Glutamatergic neuron (in vitro differentiated cells): ENCODE data around the gene COMMD4. TPM values are rescaled to one million over a fixed set of nuclear protein-coding genes. Genes with fewer than 3 reads are reported as not detected.
A peak's percentile ranks its signal among the peaks of the same experiment; 100 is the strongest.
"Not testable (repeated sequence)": the region's sequence is repeated elsewhere in the genome, so short reads cannot be mapped to it uniquely, and the experiment has no call there.

Source experiments
- DNase-seq: peaks from one replicate; pipeline ENCODE4 v3.0.0; 2022
- H3K27ac Mint-ChIP-seq: one replicate; pipeline ENCODE4 v1.8.0; 2020; ENCODE audit warnings: mild to moderate bottlenecking, mixed read lengths, inconsistent platforms; ENCODE audit not compliant: unreplicated experiment
- H3K27me3 Mint-ChIP-seq: one replicate; pipeline ENCODE4 v1.8.0; 2020; ENCODE audit warnings: mild to moderate bottlenecking, moderate library complexity, mixed read lengths, inconsistent platforms; ENCODE audit not compliant: unreplicated experiment
- H3K36me3 Mint-ChIP-seq: one replicate; pipeline ENCODE4 v1.8.0; 2020; ENCODE audit warnings: mild to moderate bottlenecking, mixed read lengths, inconsistent platforms; ENCODE audit not compliant: unreplicated experiment
- H3K4me1 Mint-ChIP-seq: one replicate; pipeline ENCODE4 v1.8.0; 2020; ENCODE audit warnings: mild to moderate bottlenecking, low read depth, mixed read lengths, inconsistent platforms; ENCODE audit not compliant: unreplicated experiment
- H3K4me3 Mint-ChIP-seq: one replicate; pipeline ENCODE4 v1.8.0; 2020; ENCODE audit warnings: mild to moderate bottlenecking, mixed read lengths, inconsistent platforms; ENCODE audit not compliant: unreplicated experiment
- H3K9me3 Mint-ChIP-seq: one replicate; pipeline ENCODE4 v1.8.0; 2020; ENCODE audit warnings: mild to moderate bottlenecking, moderate library complexity, mixed read lengths, inconsistent platforms; ENCODE audit not compliant: unreplicated experiment
- CTCF ChIP-seq: fragments of 200-600 bp; sonication (generic); IDR thresholded peaks from one replicate; pipeline ENCODE4 v1.5.0; 2021; ENCODE audit not compliant: partially characterized antibody, unreplicated experiment
- total RNA-seq: library from RNA; stranded (reverse); fragmentation: NEBNext Ultra II Directional; extraction: Animal tissue kit (Norgen Biotek cat#: 25700); gene quantifications from one replicate; pipeline ENCODE4 v1.2.1, GENCODE V29; 2021; ENCODE audit not compliant: unreplicated experiment

COMMD4 gene
- total RNA-seq, 1 donor from 2014 or later, result 66.2 TPM

GRCh38 chr15:75338661-75339240, 2.9 kb downstream of the COMMD4 start:
- Mint-ChIP-seq H3K36me3 (no peaks in the 10 kb centered on the region), H3K27me3 (peaks cover 11% of the 10 kb centered on the region), H3K9me3 (peaks cover 15% of the 10 kb centered on the region), H3K4me3 (no peak overlapping the region), H3K27ac (no peak overlapping the region), H3K4me1 (peaks cover 4% of the 10 kb centered on the region)
- DNase-seq, result no peak
- TF ChIP-seq CTCF, result no peak

GRCh38 chr15:75339531-75340240, 3.8 kb downstream of the COMMD4 start:
- Mint-ChIP-seq H3K27ac (no peak overlapping the region), H3K4me1 (peaks cover 4% of the 10 kb centered on the region), H3K4me3 (no peak overlapping the region), H3K36me3 (no peaks in the 10 kb centered on the region), H3K9me3 (peaks cover 15% of the 10 kb centered on the region), H3K27me3 (peaks cover 11% of the 10 kb centered on the region)
- no peak for TF ChIP-seq CTCF
- no peak for DNase-seq

GRCh38 chr15:75342221-75342620, 6.4 kb downstream of the COMMD4 start:
- Mint-ChIP-seq H3K4me1 (no peaks in the 10 kb centered on the region), H3K27me3 (peaks cover 4% of the 10 kb centered on the region), H3K27ac (no peak overlapping the region), H3K36me3 (no peaks in the 10 kb centered on the region), H3K9me3 (peaks cover 5% of the 10 kb centered on the region), H3K4me3 (no peak overlapping the region)
- no peak for TF ChIP-seq CTCF
- no peak for DNase-seq

- not testable (repeated sequence) for H3K4me1 Mint-ChIP-seq, DNase-seq, H3K9me3 Mint-ChIP-seq, H3K36me3 Mint-ChIP-seq, H3K4me3 Mint-ChIP-seq, H3K27ac Mint-ChIP-seq, H3K27me3 Mint-ChIP-seq
Observed at GRCh38 chr15:75343953-75344352, 8.1 kb downstream of the COMMD4 start.

- H3K27ac Mint-ChIP-seq, result no peak within 1 kb of the TSS
Observed at GRCh38 chr15:75346796-75347221, 10.9 kb downstream of the COMMD4 start, which contains the start of gene NEIL1. Gene NEIL1, plus strand, starts transcription at chr15:75347039. Its CDS starts 1,867 bp downstream, at chr15:75348906.

More at GRCh38 chr15:75346796-75347221, 10.9 kb downstream of the COMMD4 start, which contains the start of gene NEIL1:
- no peaks in the 10 kb centered on the region for H3K36me3 Mint-ChIP-seq
- H3K27me3 Mint-ChIP-seq, result peaks cover 6% of the 10 kb centered on the region
- TF ChIP-seq CTCF, result no peak
- peaks cover 1% of the 10 kb centered on the region for H3K4me1 Mint-ChIP-seq
- H3K4me3 Mint-ChIP-seq, result peak within 1 kb of the TSS; percentile 86
- H3K9me3 Mint-ChIP-seq, result peaks cover 6% of the 10 kb centered on the region
- DNase-seq, result no peak
